Measurements from ENCODE around the gene BSDC1.
"Not testable (repeated sequence)": the region's sequence is repeated elsewhere in the genome, so short reads cannot be mapped to it uniquely, and the experiment has no call there.

Gene BSDC1

DNA sequence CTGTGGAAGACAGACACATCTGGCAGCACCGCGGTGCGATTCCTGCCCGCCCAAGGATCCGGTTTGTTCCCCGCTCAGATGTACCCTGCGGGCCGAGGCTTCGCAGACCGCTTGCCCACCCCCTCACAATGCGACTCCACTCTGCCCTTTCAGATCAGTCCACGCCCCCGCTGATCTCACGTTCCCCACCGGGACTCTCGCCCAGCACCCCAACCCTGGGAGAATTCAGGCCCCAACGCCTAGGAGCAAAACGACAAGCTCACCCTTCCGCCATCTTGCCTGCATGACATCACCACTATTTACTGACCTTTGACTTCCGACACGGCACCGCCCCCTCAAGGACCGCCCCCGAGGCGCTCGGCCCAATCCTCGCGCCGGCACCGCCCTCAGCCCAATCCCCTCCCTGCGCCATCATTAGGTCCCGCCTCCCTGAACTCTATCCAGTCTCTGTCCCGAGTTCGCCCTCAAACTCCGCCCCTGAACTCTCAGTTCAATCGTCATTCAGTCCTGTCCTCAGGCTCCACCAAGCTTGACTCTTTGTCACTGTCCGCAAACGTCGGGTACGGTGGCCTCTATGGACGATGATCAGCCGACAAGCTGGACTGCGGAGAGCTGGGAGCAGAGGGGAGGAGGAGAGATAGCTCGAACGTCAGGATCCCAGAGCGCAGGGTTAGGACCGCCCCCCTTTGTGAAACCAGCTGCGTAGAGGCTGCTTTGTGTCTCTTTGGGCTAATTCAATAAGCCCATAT lies at the start of gene BSDC1:
TSS of gene BSDC1 (minus strand) at position 301 of the 749 bp plus-strand sequence. CDS start at position 274, 27 bp downstream.
- H3K4me3 ChIP-seq (ENCODE audit: low read depth, low read length) = peak within 1 kb of the TSS; percentile 95
- DNase-seq (ENCODE audit: low read depth, low spot score) = peak; percentile 98
- in situ Hi-C loops (cut with HindIII; ENCODE audit: low sequenced_read_pairs) = no loop called here
- TF ChIP-seq, protein P1, sequence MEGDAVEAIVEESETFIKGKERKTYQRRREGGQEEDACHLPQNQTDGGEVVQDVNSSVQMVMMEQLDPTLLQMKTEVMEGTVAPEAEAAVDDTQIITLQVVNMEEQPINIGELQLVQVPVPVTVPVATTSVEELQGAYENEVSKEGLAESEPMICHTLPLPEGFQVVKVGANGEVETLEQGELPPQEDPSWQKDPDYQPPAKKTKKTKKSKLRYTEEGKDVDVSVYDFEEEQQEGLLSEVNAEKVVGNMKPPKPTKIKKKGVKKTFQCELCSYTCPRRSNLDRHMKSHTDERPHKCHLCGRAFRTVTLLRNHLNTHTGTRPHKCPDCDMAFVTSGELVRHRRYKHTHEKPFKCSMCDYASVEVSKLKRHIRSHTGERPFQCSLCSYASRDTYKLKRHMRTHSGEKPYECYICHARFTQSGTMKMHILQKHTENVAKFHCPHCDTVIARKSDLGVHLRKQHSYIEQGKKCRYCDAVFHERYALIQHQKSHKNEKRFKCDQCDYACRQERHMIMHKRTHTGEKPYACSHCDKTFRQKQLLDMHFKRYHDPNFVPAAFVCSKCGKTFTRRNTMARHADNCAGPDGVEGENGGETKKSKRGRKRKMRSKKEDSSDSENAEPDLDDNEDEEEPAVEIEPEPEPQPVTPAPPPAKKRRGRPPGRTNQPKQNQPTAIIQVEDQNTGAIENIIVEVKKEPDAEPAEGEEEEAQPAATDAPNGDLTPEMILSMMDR (IDR thresholded peaks at IDR 0.05; ENCODE audit: low read depth, low read length) = no peak

DNA sequence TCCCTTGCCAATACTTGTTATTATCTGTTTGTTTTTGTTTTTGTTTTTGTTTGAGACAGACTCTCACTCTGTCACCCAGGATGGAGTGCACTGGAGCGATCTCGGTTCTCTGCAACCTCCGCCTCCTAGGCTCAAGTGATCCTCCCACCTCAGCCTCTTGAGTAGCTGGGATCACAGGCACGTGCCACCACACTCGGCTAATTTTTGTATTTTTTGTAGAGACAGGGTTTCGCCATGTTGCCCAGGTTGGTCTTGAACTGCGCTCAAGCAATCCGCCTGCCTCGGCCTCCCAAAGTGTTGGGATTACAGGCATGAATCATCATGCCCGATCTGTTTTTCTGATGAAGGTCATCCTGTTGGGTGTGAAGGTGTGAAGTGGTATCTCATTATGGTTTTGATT lies 47.2 kb upstream of the BSDC1 start:
- DNase-seq (ENCODE audit: low read depth, low spot score) = not testable (repeated sequence)

DNA sequence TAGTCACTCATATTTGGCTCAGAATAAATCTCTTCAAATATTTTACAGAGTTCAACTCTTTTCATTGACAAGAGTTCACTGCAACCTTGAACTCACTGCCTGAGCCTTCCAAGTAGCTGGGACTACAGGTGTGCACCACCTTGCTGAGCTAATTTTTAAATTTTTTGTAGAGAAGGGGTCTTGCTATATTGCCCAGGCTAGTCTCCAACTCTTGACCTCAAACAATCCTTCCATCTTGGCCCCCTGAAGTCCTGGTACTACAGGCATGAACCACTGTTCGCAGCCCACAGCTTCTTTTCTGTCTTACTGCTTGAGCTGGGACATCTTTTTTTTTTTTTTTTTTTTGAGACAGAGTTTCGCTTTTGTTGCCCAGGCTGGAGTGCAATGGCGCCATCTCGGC lies 44.5 kb upstream of the BSDC1 start:
- H3K4me3 ChIP-seq (ENCODE audit: low read depth, low read length); DNase-seq (ENCODE audit: low read depth, low spot score); in situ Hi-C loops (cut with HindIII; ENCODE audit: low sequenced_read_pairs): not testable (repeated sequence)

More for the DNA sequence above, 47.2 kb upstream of the BSDC1 start:
- H3K4me3 ChIP-seq (ENCODE audit: low read depth, low read length); in situ Hi-C loops (cut with HindIII; ENCODE audit: low sequenced_read_pairs): not testable (repeated sequence)

DNA sequence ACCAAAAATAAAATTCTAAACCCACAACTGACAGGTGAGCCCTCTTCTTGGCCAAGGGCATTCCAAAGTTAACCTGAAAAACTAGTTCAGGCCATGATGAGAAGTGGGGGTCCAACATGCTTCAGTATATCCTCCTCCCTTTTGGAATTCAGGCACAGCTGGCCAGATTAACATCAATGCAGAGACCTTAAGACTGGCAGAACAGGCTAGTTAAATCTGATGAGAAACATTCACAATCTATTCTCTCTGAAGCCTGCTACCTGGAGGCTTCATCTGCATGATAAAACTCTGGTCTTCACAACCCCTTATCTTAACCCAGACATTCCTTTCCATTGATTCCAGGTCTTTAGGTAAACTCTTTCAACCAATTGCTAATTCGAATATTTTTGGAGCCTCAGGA lies 43.9 kb upstream of the BSDC1 start:
- H3K4me3 ChIP-seq (ENCODE audit: low read depth, low read length) = no peak overlapping the region
- TF ChIP-seq, protein P1 (IDR thresholded peaks at IDR 0.05; ENCODE audit: low read depth, low read length) = no peak
- in situ Hi-C loops (cut with HindIII; ENCODE audit: low sequenced_read_pairs) = no loop called here
- DNase-seq (ENCODE audit: low read depth, low spot score) = no peak

DNA sequence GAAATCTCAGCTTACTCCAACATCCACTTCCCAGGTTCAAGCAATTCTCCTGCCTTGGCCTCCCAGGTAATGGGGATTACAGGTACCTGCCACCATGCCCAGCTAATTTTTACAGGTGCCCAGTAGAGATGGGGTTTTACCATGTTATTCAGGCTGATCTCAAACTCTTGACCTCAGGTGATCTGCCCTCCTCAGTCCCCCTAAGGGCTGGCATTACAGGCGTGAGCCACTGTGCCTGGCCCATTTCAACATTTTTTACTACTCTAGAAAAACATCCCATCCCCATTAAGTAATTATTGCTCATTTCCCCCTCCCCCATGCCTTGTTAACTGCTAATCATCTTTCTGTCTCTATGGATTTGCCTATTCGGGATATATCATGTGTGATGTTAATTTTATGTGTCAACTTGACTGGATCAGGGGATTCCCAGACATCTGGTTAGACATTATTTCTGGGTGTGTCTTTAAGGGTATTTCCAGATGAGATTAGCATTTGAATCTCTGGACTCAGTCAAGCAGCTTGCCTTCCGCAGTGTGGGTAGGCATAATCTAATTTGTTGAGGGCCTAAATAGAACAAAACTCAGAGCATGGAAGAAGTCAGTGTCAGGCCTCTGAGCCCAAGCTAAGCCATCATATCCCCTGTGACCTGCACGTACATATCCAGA lies 37.6 kb upstream of the BSDC1 start:
- no peak for DNase-seq (ENCODE audit: low read depth, low spot score)
- no peak overlapping the region for H3K4me3 ChIP-seq (ENCODE audit: low read depth, low read length)
- in situ Hi-C loops (cut with HindIII; ENCODE audit: low sequenced_read_pairs) = no loop called here
- TF ChIP-seq, protein P1 (IDR thresholded peaks at IDR 0.05; ENCODE audit: low read depth, low read length) = no peak

DNA sequence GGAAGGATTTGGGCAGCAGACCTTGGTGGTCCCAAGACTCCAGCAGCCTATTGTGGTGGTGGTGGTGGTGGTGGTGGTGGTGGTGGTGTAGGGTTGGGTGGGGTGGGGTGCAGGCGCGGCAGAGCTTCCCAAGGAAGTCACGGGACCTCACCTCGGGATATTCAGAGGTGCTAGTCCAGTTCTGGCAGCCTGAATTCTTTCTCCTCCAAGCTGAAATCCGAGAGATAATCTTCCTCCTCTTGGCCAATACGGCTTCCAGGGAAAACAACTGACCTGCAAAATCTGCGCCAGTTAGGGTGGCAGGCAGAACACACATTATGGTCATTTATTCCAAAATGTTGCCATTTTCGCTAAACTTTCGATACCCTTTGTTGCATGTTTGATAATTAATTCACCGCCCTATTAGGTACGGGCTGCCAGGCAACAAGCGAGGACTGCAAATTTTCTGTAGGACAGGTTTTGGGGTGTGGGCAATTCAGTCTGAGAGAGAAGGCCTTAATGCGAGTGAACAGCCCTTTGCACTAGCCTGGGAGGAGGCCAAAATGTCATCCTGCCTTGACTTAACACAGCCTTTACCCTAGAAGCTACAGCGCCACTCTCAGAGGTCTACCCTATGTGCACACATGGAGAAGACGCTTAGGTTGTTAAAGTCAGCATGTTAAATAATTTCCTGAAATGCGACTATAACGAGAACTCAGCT lies 33.2 kb upstream of the BSDC1 start:
- TF ChIP-seq, protein P1 (IDR thresholded peaks at IDR 0.05; ENCODE audit: low read depth, low read length) = no peak
- DNase-seq (ENCODE audit: low read depth, low spot score) = no peak
- in situ Hi-C loops (cut with HindIII; ENCODE audit: low sequenced_read_pairs) = no loop called here
- H3K4me3 ChIP-seq (ENCODE audit: low read depth, low read length) = no peak overlapping the region

GRCh38 chr1:32426489-32427255 lies 32.4 kb upstream of the BSDC1 start:
- in situ Hi-C loops (cut with HindIII; ENCODE audit: low sequenced_read_pairs) = no loop called here
- TF ChIP-seq, protein P1 (IDR thresholded peaks at IDR 0.05; ENCODE audit: low read depth, low read length) = no peak
- peak overlapping the region; percentile 10 for H3K4me3 ChIP-seq (ENCODE audit: low read depth, low read length)
- DNase-seq (ENCODE audit: low read depth, low spot score) = no peak
